HL-60 (cell line): Measurements from ENCODE around the gene DGKH.

ENCODE experiments used
- CTCF ChIP-seq: IDR thresholded peaks from one replicate; pipeline ENCODE4 v1.5.1; 2011; ENCODE audit warnings: low read length, control low read depth, inconsistent platforms; ENCODE audit not compliant: insufficient read depth
- POLR2AphosphoS5 ChIP-seq: IDR thresholded peaks from 2 replicates; pipeline ENCODE4 v1.6.1; 2012; ENCODE audit warnings: low read depth
- REST ChIP-seq: IDR thresholded peaks from 2 replicates; pipeline ENCODE4 v1.6.1; 2012; ENCODE audit warnings: low read depth; ENCODE audit not compliant: insufficient replicate concordance
- SPI1 ChIP-seq: IDR thresholded peaks from 2 replicates; pipeline ENCODE4 v1.6.1; 2012; ENCODE audit warnings: low read depth, mild to moderate bottlenecking, borderline replicate concordance

- TF ChIP-seq CTCF (no peak), POLR2AphosphoS5 (no peak), REST (no peak), SPI1 (no peak)
Measured at GRCh38 chr13:42216422-42216735, 167.9 kb downstream of the DGKH start.
